GM19238 (cell line): ENCODE results near the gene DIAPH3.

Experiments used
- DNase-seq: peaks from one replicate; pipeline ENCODE4 v3.0.0; 2011; ENCODE audit warnings: low spot score; ENCODE audit not compliant: insufficient read length

The DIAPH3 gene

GRCh38 chr13:59635589-59635988, 528.1 kb downstream of the DIAPH3 start:
- DNase-seq, result no peak

GRCh38 chr13:59633290-59633689, 530.4 kb downstream of the DIAPH3 start:
- no peak for DNase-seq

- DNase-seq, result no peak
Observed at GRCh38 chr13:59631271-59631670, 532.5 kb downstream of the DIAPH3 start.

GRCh38 chr13:59625111-59625510, 538.6 kb downstream of the DIAPH3 start:
- DNase-seq, result no peak

GRCh38 chr13:59623206-59623915, 540.4 kb downstream of the DIAPH3 start:
- DNase-seq, result no peak

GRCh38 chr13:59621773-59622172, 542.0 kb downstream of the DIAPH3 start:
- no peak for DNase-seq
